Tibial artery (tissue), 4 donors: Measurements from ENCODE around the gene MSMP.
A peak's percentile ranks its signal among the peaks of the same experiment; 100 is the strongest.

Experiments
- DNase-seq, 2 donors: peaks; one replicate each; pipeline ENCODE4 v3.0.0-alpha.2; 2019
- H3K27ac ChIP-seq, 2 donors: fragments of 200-600 bp; sonication (generic) in 1 of 2; 1 replicate in 1 of 2; 2 replicates in 1 of 2; pipeline ENCODE4 v1.5.1; 2018 to 2019; ENCODE audit warnings: mild to moderate bottlenecking in 1 of 2
- H3K27me3 ChIP-seq, 2 donors: fragments of 200-600 bp; sonication (generic) in 1 of 2; one replicate each; pipeline versions ENCODE4 v1.5.1 to v1.6.0; 2016 to 2019
- H3K36me3 ChIP-seq, 3 donors: fragments of 200-600 bp; sonication (generic) in 2 of 3; one replicate each; pipeline ENCODE4 v1.5.1; 2016 to 2019; ENCODE audit warnings: mild to moderate bottlenecking in 2 of 3
- H3K4me1 ChIP-seq, 4 donors: fragments of 200-600 bp; sonication (generic) in 2 of 4; 1 replicate in 3 of 4; 2 replicates in 1 of 4; pipeline ENCODE4 v1.5.1; 2016 to 2019
- H3K4me3 ChIP-seq, 2 donors: fragments of 200-600 bp; sonication (generic) in 1 of 2; 1 replicate in 1 of 2; 2 replicates in 1 of 2; pipeline ENCODE4 v1.5.1; 2018 to 2019; ENCODE audit warnings: mild to moderate bottlenecking in 2 of 2
- H3K9me3 ChIP-seq, 3 donors: fragments of 200-600 bp; sonication (generic) in 1 of 3; one replicate each; pipeline ENCODE4 v1.5.1; 2016 to 2019
- CTCF ChIP-seq, 2 experiments: fragments of 200-600 bp in 1 of 2; fragments of 450-650 bp in 1 of 2; IDR thresholded peaks; one replicate each; pipeline ENCODE4 v1.5.1; 2017 to 2019; ENCODE audit warnings: antibody characterized with exemption in 2 of 2, mild to moderate bottlenecking in 1 of 2, moderate library complexity in 1 of 2
- intact Hi-C: fragments of 100-400 bp; cut with DNase I; formaldehyde crosslinking; loops from one replicate; pipeline ENCODE4 v1.15.0; 2023; ENCODE audit warnings: low total_unique reads

The MSMP gene

DNA sequence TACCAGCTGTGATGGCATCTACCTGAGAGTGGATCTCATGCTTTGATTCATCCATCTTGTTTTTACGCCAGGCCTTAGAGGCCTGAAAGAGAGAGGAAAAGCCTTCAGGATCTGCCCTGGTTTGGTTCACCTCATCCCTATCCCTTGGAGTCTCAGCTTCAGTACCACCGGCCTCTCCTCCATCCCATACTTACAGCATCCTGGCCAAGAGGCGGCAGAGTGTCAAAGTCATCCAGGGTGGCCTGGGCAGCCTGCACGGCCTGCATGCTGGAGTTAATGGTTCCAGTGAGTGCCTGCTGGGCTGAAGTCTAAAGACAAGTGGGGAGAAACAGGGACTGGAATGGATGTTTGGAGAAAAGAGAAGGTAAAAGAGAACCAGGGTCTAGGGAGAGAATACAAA lies 34.5 kb downstream of the MSMP start:
- H3K27me3 ChIP-seq, result no peaks in the 10 kb centered on the region
- H3K4me1 ChIP-seq, result peaks cover 0 to 5% (median 2%) of the 10 kb centered on the region in 4 donors
- DNase-seq, result no peak
- intact Hi-C loops, result no loop called here
- no peak for TF ChIP-seq CTCF (IDR thresholded peaks at IDR 0.05)
- peak overlapping the region; percentile 36 to 99 for H3K27ac ChIP-seq
- no peaks in the 10 kb centered on the region for H3K9me3 ChIP-seq
- H3K36me3 ChIP-seq, result peaks cover 100% of the 10 kb centered on the region in 3 donors
- no peak overlapping the region for H3K4me3 ChIP-seq

DNA sequence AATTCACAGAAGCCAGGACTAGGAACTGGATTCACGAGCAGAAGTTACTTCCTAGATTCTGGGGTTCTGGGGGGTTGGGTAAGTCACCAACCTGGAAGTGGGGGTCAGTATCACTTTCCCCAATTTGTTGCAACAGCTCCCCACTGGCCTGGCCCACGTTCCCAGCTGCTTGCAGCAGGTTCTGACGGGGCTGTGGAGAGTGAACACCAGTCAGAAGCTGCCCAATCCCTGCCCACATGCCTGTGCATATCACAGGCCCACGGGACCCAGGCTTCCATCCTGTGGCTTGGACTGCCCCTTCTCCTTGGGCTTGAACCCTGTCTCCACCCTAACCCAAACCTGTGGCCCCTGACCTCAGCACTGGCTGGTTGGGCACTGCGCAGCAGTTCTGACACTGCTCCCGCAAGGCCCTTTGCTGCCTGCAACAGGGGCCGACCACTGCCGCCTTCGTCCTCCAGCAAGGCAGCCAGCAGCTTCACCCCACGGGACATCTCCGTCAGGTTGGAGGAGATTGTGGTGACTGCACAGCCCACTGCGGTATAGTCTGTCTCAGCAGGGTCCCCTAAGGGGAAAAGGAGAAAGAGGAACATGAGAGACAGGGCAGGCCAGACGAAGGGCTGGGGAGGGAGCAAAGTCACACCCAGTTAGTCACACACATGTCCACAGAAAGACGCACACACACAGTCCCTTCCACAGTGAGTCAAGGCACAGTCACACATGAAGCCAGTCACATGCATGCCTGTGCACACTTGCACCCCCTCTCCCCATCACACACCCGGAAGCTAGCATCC lies 35.2 kb downstream of the MSMP start:
- peak in 1 of 2 donors; percentile 55 for DNase-seq
- Histone ChIP-seq H3K9me3 (no peaks in the 10 kb centered on the region), H3K4me3 (no peak overlapping the region), H3K4me1 (peaks cover 0 to 6% (median 3%) of the 10 kb centered on the region in 4 donors), H3K27me3 (no peaks in the 10 kb centered on the region), H3K36me3 (peaks cover 100% of the 10 kb centered on the region in 3 donors), H3K27ac (peak overlapping the region; percentile 34 to 99)
- intact Hi-C loops, result no loop called here
- TF ChIP-seq CTCF (IDR thresholded peaks at IDR 0.05), result no peak

- Histone ChIP-seq H3K9me3 (no peaks in the 10 kb centered on the region), H3K27ac (peak overlapping the region; percentile 60 to 66), H3K36me3 (peaks cover 98 to 100% (median 100%) of the 10 kb centered on the region in 3 donors), H3K4me3 (no peak overlapping the region), H3K4me1 (peaks cover 0 to 11% (median 3%) of the 10 kb centered on the region in 4 donors), H3K27me3 (no peaks in the 10 kb centered on the region)
- intact Hi-C loops, result no loop called here
- no peak for DNase-seq
- TF ChIP-seq CTCF (IDR thresholded peaks at IDR 0.05), result no peak
These were observed 36.8 kb downstream of the MSMP start for GRCh38 chr9:35717132-35717870.

GRCh38 chr9:35716230-35716629 lies 37.8 kb downstream of the MSMP start:
- no peaks in the 10 kb centered on the region for H3K27me3 ChIP-seq
- H3K4me1 ChIP-seq, result peaks cover 0 to 11% (median 3%) of the 10 kb centered on the region in 4 donors
- intact Hi-C loops, result no loop called here
- H3K36me3 ChIP-seq, result peaks cover 98 to 100% (median 100%) of the 10 kb centered on the region in 3 donors
- H3K27ac ChIP-seq, result peak overlapping the region; percentile 60 to 66
- TF ChIP-seq CTCF (IDR thresholded peaks at IDR 0.05), result peak; percentile 31 to 40
- no peak overlapping the region for H3K4me3 ChIP-seq
- H3K9me3 ChIP-seq, result no peaks in the 10 kb centered on the region
- DNase-seq, result no peak

DNA sequence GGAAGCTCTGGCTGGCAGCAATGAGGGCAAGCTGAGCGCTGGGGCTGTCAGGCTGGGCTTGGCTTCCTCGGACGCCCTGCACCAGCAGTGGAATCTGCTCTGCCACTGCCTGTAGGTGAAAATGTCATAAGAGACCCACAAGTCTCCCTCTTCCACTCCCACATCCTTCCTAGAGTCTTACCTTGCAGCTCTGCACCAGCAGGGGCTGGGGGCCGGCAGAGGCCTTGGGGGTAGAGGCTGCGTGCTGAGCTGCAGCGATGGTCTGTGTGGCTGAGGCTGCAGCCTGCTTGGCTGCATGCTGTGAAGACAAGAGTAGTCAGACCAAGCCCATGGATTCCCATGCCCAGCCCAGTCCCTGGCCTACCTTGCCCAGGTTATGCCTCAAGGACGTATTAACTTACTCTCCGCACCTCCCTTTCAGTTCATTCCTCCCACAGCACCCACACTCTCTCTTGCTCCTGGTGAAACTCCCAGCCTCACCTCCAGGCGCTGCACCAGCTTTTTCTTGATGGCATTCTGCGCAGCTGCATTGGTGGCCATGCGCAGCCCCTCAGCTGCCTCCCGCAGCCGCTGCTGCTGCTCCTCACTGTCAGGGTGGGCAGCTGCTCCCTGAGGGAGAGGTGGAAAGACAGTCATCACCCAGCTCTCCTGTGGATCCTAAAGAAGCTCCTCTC lies 39.4 kb downstream of the MSMP start:
- intact Hi-C loops, result no loop called here
- DNase-seq, result no peak
- no peak for TF ChIP-seq CTCF (IDR thresholded peaks at IDR 0.05)

More for the DNA sequence above, 39.4 kb downstream of the MSMP start:
- peaks cover 0 to 11% (median 3%) of the 10 kb centered on the region in 4 donors for H3K4me1 ChIP-seq
- no peaks in the 10 kb centered on the region for H3K9me3 ChIP-seq
- peak overlapping the region; percentile 60 to 66 for H3K27ac ChIP-seq
- peaks cover 98 to 100% (median 100%) of the 10 kb centered on the region in 3 donors for H3K36me3 ChIP-seq
- H3K4me3 ChIP-seq, result no peak overlapping the region
- H3K27me3 ChIP-seq, result no peaks in the 10 kb centered on the region
